ENCODE measurements around the gene JAKMIP3.

The JAKMIP3 gene

GRCh38 chr10:132111121-132111731 is 45.5 kb downstream of the JAKMIP3 start:
- no peak for DNase-seq

GRCh38 chr10:132111871-132112341 is 46.2 kb downstream of the JAKMIP3 start:
- DNase-seq = no peak

GRCh38 chr10:132112611-132113010 is 46.9 kb downstream of the JAKMIP3 start:
- no peak for DNase-seq

- DNase-seq = no peak
Observed at GRCh38 chr10:132113206-132113605, 47.5 kb downstream of the JAKMIP3 start.

- DNase-seq = no peak
Observed at GRCh38 chr10:132113766-132114365, 48.1 kb downstream of the JAKMIP3 start.

- no peak for DNase-seq
Observed at GRCh38 chr10:132114953-132115520, 49.3 kb downstream of the JAKMIP3 start.
